HepG2 (cell line): ENCODE data around the gene NINL. TPM values are rescaled to one million over a fixed set of nuclear protein-coding genes. Genes with fewer than 3 reads are reported as not detected.

Source experiments
- ATAC-seq: fragments of 200-7000 bp; cut with Tn5 transposase; 3 replicates; pipeline ENCODE4 v1.9.1; 2020; ENCODE audit warnings: mild to moderate bottlenecking, moderate library complexity
- BruUV-seq: library from RNA; stranded (reverse); fragments of 400-500 nt; replicated peaks from 2 replicates; lab custom pipeline; 2021; lab: Mats Ljungman, UMichigan
- CTCF ChIA-PET: fragments of 300-600 bp; formaldehyde crosslinking; extraction: SDS; loops from one replicate; lab custom pipeline; 2021; ENCODE audit warnings: low total read pairs, inconsistent platforms, low intra/inter-chr PET ratio; lab: Yijun Ruan, JAX
- POLR2A ChIA-PET: fragments of 350-600 bp; sonication (Branson Sonifier 250); formaldehyde crosslinking; loops from one replicate; lab custom pipeline; 2020; ENCODE audit warnings: antibody characterized with exemption, inconsistent platforms; lab: Yijun Ruan, JAX
- DNase-seq: peaks from one replicate; pipeline ENCODE4 v3.0.0-alpha.2; 2015; ENCODE audit warnings: low spot score
- FAIRE-seq: peaks from 3 replicates; lab custom pipeline; 2011; peaks lifted over from hg19 to GRCh38; lab: Jason Lieb, UNC
- H2AFZ ChIP-seq: one replicate; pipeline ENCODE4 v1.6.1; 2011; ENCODE audit warnings: low read length, inconsistent platforms
- H3K27ac ChIP-seq: fragments of 300-600 bp; 3 replicates; pipeline ENCODE4 v1.8.0; 2011; ENCODE audit warnings: mixed run types, mild to moderate bottlenecking, mixed read lengths, low read length, inconsistent platforms; ENCODE audit not compliant: insufficient read depth; ENCODE audit errors: extremely low read length
- H3K27me3 ChIP-seq, 2 experiments: fragments of 200-600 bp in 1 of 2; 2 replicates in 1 of 2; 3 replicates in 1 of 2; pipeline versions ENCODE4 v1.6.0 to v1.8.0; 2011; ENCODE audit warnings: low read length in 2 of 2, mild to moderate bottlenecking in 2 of 2, moderate library complexity in 2 of 2, inconsistent platforms in 1 of 2; ENCODE audit not compliant: insufficient read depth in 2 of 2, control insufficient read depth in 1 of 2
- H3K36me3 ChIP-seq, 2 experiments: fragments of 200-600 bp in 1 of 2; replicated peaks in 1 of 2; 2 replicates in 1 of 2; 3 replicates in 1 of 2; pipeline versions ENCODE4 v1.5.1 to v1.8.0; 2011; ENCODE audit warnings: low read length in 2 of 2, inconsistent platforms in 1 of 2; ENCODE audit not compliant: insufficient read depth in 2 of 2, control insufficient read depth in 1 of 2
- H3K4me1 ChIP-seq: 2 replicates; pipeline ENCODE4 v1.5.1; 2012; ENCODE audit warnings: low read length, inconsistent platforms; ENCODE audit not compliant: insufficient read depth
- H3K4me2 ChIP-seq: 2 replicates; pipeline ENCODE4 v1.6.0; 2011; ENCODE audit warnings: low read depth, low read length, inconsistent platforms
- H3K4me3 ChIP-seq, 3 experiments: fragments of 200-600 bp in 1 of 3; sonication (generic), shearing (Covaris generic) in 1 of 3; replicated peaks in 1 of 3; 2 replicates each; pipeline ENCODE4 v1.5.1; 2011 to 2016; ENCODE audit warnings: low read length in 3 of 3, inconsistent platforms in 2 of 3, low read depth in 2 of 3, mild to moderate bottlenecking in 2 of 3, control low read depth in 1 of 3, mixed read lengths in 1 of 3; ENCODE audit not compliant: insufficient read depth in 1 of 3
- H3K79me2 ChIP-seq: one replicate; pipeline ENCODE4 v1.6.1; 2011; ENCODE audit warnings: low read length, inconsistent platforms; ENCODE audit not compliant: insufficient read depth
- H3K9ac ChIP-seq: 2 replicates; pipeline ENCODE4 v1.6.0; 2011; ENCODE audit warnings: mild to moderate bottlenecking, low read depth, low read length, inconsistent platforms; ENCODE audit not compliant: insufficient read depth
- H3K9me3 ChIP-seq: 2 replicates; pipeline ENCODE4 v1.5.1; 2012; ENCODE audit warnings: mild to moderate bottlenecking, low read length
- H4K20me1 ChIP-seq: 2 replicates; pipeline ENCODE4 v1.6.0; 2011; ENCODE audit warnings: inconsistent platforms, mild to moderate bottlenecking, low read length, moderate library complexity; ENCODE audit not compliant: insufficient read depth
- ATF7 ChIP-seq, 2 experiments: fragments of 450-650 bp in 1 of 2; sonication (generic) in 1 of 2; formaldehyde crosslinking in 1 of 2; IDR thresholded peaks; 2 replicates each; pipeline versions ENCODE4 v1.4.0 to v1.6.1; 2016 to 2020; ENCODE audit warnings: antibody characterized with exemption in 1 of 2, mild to moderate bottlenecking in 1 of 2, missing genetic modification reagents in 1 of 2
- GATAD2A ChIP-seq: IDR thresholded peaks from 2 replicates; pipeline ENCODE4 v1.6.1; 2016
- GMEB2 ChIP-seq: IDR thresholded peaks from 2 replicates; pipeline ENCODE4 v1.6.1; 2016; ENCODE audit warnings: missing biosample characterization, missing genetic modification reagents, low read depth
- HNF1A ChIP-seq, 2 experiments: sonication (generic) in 1 of 2; formaldehyde crosslinking in 1 of 2; IDR thresholded peaks; 2 replicates each; pipeline versions ENCODE4 v1.4.0 to v1.6.1; 2016 to 2020; ENCODE audit warnings: borderline replicate concordance in 1 of 2, low read depth in 1 of 2, mild to moderate bottlenecking in 1 of 2, missing genetic modification reagents in 1 of 2
- HNF4A ChIP-seq: sonication (generic); formaldehyde crosslinking; IDR thresholded peaks from 2 replicates; pipeline ENCODE4 v1.4.0; 2020; ENCODE audit warnings: missing genetic modification reagents
- MIER2 ChIP-seq: IDR thresholded peaks from 2 replicates; pipeline ENCODE4 v1.6.1; 2016; ENCODE audit warnings: missing biosample characterization, missing genetic modification reagents
- NCOA1 ChIP-seq: sonication (generic); formaldehyde crosslinking; IDR thresholded peaks from 2 replicates; pipeline ENCODE4 v1.9.0; 2021; ENCODE audit warnings: missing genetic modification reagents
- NFE2 ChIP-seq: sonication (generic); formaldehyde crosslinking; IDR thresholded peaks from 2 replicates; pipeline ENCODE4 v1.4.0; 2020; ENCODE audit warnings: missing genetic modification reagents
- RBM22 ChIP-seq: fragments of 200-400 bp; formaldehyde crosslinking; optimal IDR thresholded peaks from 2 replicates; pipeline ENCODE3; 2017; ENCODE audit warnings: mild to moderate bottlenecking, low read length, moderate library complexity
- SETDB1 ChIP-seq: sonication (generic); formaldehyde crosslinking; IDR thresholded peaks from 2 replicates; pipeline ENCODE4 v1.5.1; 2020; ENCODE audit warnings: missing genetic modification reagents, mild to moderate bottlenecking, borderline replicate concordance
- YY1 ChIP-seq: IDR thresholded peaks from 2 replicates; pipeline ENCODE4 v1.6.1; 2011; ENCODE audit warnings: low read length, low read depth, moderate library complexity, mild to moderate bottlenecking; ENCODE audit not compliant: insufficient read depth, insufficient replicate concordance
- ZBTB7B ChIP-seq: sonication (generic); formaldehyde crosslinking; IDR thresholded peaks from 2 replicates; pipeline ENCODE4 v1.4.0; 2020; ENCODE audit warnings: missing genetic modification reagents
- ZNF816 ChIP-seq: sonication (generic); formaldehyde crosslinking; IDR thresholded peaks from 2 replicates; pipeline ENCODE4 v1.8.0; 2022; ENCODE audit warnings: missing genetic modification reagents, mild to moderate bottlenecking, borderline replicate concordance
- WGBS: methylation state at CpG from one replicate; pipeline ENCODE4 v1.1.6; 2017; ENCODE audit warnings: low lambda C conversion rate; 5-methylcytosine and 5-hydroxymethylcytosine counted together
- in situ Hi-C: cut with HindIII; loops from 2 replicates; pipeline ENCODE4 v1.10.0; 2017; ENCODE audit warnings: low pct_unique_long_range_greater_than_20kb; ENCODE audit not compliant: extremely low pct_ligation_motif_present
- intact Hi-C: fragments of 100-400 bp; cut with micrococcal nuclease; formaldehyde crosslinking; loops from one replicate; pipeline ENCODE4 v1.10.0; 2022; ENCODE audit not compliant: unreplicated experiment
- polyA plus RNA-seq, 8 experiments: library from polyadenylated mRNA; depleted of rRNA in 3 of 8; stranded (reverse) in 7 of 8; unstranded in 1 of 8; fragments of >200 nt; fragmentation: Illumina TruSeq in 4 of 8; extraction: Trizol in 4 of 8; gene quantifications; 2 replicates each; pipeline versions ENCODE4 v1.2.1 to v1.2.3, GENCODE V29; 2011 to 2016; ENCODE audit warnings: low read depth in 4 of 8, missing spikeins in 1 of 8, mixed read lengths in 1 of 8; ENCODE audit not compliant: insufficient read depth in 1 of 8
- total RNA-seq, 5 experiments: library from RNA; depleted of rRNA; stranded (reverse); fragments of >200 nt; fragmentation: Illumina TruSeq; extraction: Trizol; gene quantifications; 2 replicates each; pipeline ENCODE4 v1.2.3, GENCODE V29; 2016; ENCODE audit warnings: low read depth in 1 of 5
- TF ChIP-seq, protein P1 (sequence below): sonication (generic); formaldehyde crosslinking; IDR thresholded peaks from 2 replicates; pipeline ENCODE4 v1.5.1; 2020; ENCODE audit warnings: mild to moderate bottlenecking, missing genetic modification reagents, moderate library complexity

Gene NINL
- total and polyA plus RNA-seq, 2 of the 13 experiments (the other 11 are each of a cell fraction or from before 2014, with no cell fraction given) = 32.3 to 34.3 TPM

GRCh38 chr20:25510721-25511120 lies 74.6 kb downstream of the NINL start:
- H2AFZ ChIP-seq = no peak overlapping the region
- no peaks in the 10 kb centered on the region for H4K20me1 ChIP-seq
- H3K36me3 ChIP-seq = peaks cover 50 to 84% of the 10 kb centered on the region in 2 experiments
- no peak overlapping the region for H3K27ac ChIP-seq
- FAIRE-seq = no peak
- TF ChIP-seq ZNF816 = no peak
- no peak for TF ChIP-seq GMEB2 (CRISPR knock-in tag)
- TF ChIP-seq RBM22 = no peak
- TF ChIP-seq ZBTB7B (CRISPR knock-in tag) = no peak
- no peak for TF ChIP-seq NCOA1 (CRISPR knock-in tag)
- TF ChIP-seq YY1 = no peak
- no peak for TF ChIP-seq ATF7 (IDR thresholded peaks at IDR 0.05)
- no peak for TF ChIP-seq ATF7 (CRISPR knock-in tag; IDR thresholded peaks at IDR 0.05)
- TF ChIP-seq NFE2 (CRISPR knock-in tag) = no peak
- TF ChIP-seq MIER2 (CRISPR knock-in tag) = no peak
- no peak for TF ChIP-seq GATAD2A (CRISPR knock-in tag)
- no peak for TF ChIP-seq HNF1A (IDR thresholded peaks at IDR 0.05; ENCODE audit: low read depth)
- TF ChIP-seq HNF1A (CRISPR knock-in tag; IDR thresholded peaks at IDR 0.05; ENCODE audit: borderline replicate concordance) = no peak
- TF ChIP-seq HNF4A (CRISPR knock-in tag) = no peak
- TF ChIP-seq SETDB1 (CRISPR knock-in tag) = no peak
- TF ChIP-seq, protein P1, sequence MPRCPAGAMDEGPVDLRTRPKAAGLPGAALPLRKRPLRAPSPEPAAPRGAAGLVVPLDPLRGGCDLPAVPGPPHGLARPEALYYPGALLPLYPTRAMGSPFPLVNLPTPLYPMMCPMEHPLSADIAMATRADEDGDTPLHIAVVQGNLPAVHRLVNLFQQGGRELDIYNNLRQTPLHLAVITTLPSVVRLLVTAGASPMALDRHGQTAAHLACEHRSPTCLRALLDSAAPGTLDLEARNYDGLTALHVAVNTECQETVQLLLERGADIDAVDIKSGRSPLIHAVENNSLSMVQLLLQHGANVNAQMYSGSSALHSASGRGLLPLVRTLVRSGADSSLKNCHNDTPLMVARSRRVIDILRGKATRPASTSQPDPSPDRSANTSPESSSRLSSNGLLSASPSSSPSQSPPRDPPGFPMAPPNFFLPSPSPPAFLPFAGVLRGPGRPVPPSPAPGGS (CRISPR knock-in tag) = no peak
- no peak for DNase-seq
- H3K4me1 ChIP-seq = peaks cover 29% of the 10 kb centered on the region
- ChIA-PET CTCF (no interaction called here), POLR2A (interaction anchor here (4.2 kb wide), 1 partner anchor 29 kb away, joined by 33 read pairs; no protein-coding TSS in a partner anchor)
- H3K4me3 ChIP-seq = no peak overlapping the region
- ATAC-seq = no peak
- 96% methylated on average over 6 of the region's 7 CpGs for WGBS
- intact Hi-C loops = no loop called here
- H3K4me2 ChIP-seq = no peak overlapping the region
- in situ Hi-C loops = no loop called here
- no peaks in the 10 kb centered on the region for H3K79me2 ChIP-seq
- H3K9me3 ChIP-seq = peaks cover 20% of the 10 kb centered on the region
- no peaks in the 10 kb centered on the region for H3K27me3 ChIP-seq
- no peak overlapping the region for H3K9ac ChIP-seq
- no TSS peak for BruUV-seq
